Activated naive CD8-positive, alpha-beta T cell (primary cell): ENCODE data around the gene CTIF.

Source experiments
- H3K27ac Mint-ChIP-seq: one replicate; pipeline ENCODE4 v1.8.0; 2021; ENCODE audit warnings: mixed read lengths
- H3K27me3 Mint-ChIP-seq: one replicate; pipeline ENCODE4 v1.8.0; 2021; ENCODE audit warnings: mixed read lengths
- H3K36me3 Mint-ChIP-seq: one replicate; pipeline ENCODE4 v1.8.0; 2021; ENCODE audit warnings: mixed read lengths
- H3K4me1 Mint-ChIP-seq: one replicate; pipeline ENCODE4 v1.8.0; 2021; ENCODE audit warnings: low read depth, mixed read lengths
- H3K4me3 Mint-ChIP-seq: one replicate; pipeline ENCODE4 v1.8.0; 2021; ENCODE audit warnings: mild to moderate bottlenecking, mixed read lengths
- H3K9me3 Mint-ChIP-seq: one replicate; pipeline ENCODE4 v1.8.0; 2021; ENCODE audit warnings: low read depth, mixed read lengths

CTIF gene

DNA sequence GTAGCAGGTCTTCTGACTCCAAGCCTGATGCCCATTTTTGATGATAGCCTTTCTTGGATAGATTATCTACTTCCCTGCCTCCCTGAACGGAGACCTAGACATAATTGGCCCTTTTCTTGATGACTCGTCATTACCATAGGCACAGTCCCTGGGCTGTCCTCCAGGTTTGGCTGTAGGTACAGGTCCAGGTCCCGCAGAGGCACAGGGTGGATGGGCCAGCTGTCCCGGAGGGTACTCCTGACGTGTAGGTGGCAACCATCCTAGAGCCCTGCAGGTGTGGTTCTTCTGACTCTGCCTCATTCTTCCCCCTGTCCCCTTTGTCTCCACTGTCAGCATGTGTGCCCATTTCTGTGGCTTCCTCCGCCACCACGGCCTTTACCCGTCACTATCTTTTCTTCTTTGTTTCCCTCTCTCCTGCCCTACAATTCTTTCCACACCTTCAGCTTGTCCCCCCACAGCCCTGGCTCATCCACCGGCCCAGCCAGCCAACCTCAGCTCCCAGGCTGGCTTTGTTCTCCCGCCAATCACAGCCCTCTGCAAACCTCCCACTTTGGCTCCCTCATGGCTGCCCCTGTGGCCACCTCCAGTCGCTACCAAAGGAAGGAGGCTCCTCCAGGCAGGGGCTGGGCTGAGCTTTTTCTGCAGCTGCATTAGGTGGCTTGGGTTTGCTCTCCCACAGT, 309.1 kb downstream of the CTIF start:
- H3K9me3 Mint-ChIP-seq: peaks cover 4% of the 10 kb centered on the region
- no peak overlapping the region for H3K4me3 Mint-ChIP-seq
- H3K27ac Mint-ChIP-seq: no peak overlapping the region
- peaks cover 3% of the 10 kb centered on the region for H3K36me3 Mint-ChIP-seq
- H3K4me1 Mint-ChIP-seq: peaks cover 30% of the 10 kb centered on the region
- no peaks in the 10 kb centered on the region for H3K27me3 Mint-ChIP-seq

DNA sequence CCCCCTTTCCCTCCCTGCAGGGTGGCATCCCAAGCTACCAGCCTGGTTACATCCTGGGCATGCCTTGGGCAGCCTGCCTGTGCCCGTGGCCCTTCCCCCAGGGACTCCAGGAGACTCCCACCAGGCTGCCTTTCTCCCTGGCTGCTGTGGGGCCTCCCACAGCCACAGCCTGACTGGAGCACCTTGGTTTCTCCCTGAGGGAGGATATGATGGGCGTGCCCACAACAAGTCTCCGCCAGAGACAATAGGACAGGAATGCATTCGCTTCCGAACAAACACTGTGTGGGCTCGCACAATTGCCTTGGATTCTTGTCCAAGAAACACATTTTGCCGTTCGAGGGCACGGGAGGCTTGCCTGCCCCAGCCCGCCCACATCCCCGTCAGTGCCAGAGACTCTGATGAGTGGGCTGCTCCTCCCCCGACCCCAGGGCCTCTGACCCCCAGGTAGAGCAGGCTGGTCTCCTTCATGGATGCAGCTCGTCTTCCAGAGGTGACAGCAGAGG, 309.9 kb downstream of the CTIF start:
- H3K4me1 Mint-ChIP-seq: peaks cover 27% of the 10 kb centered on the region
- H3K9me3 Mint-ChIP-seq: peaks cover 4% of the 10 kb centered on the region

DNA sequence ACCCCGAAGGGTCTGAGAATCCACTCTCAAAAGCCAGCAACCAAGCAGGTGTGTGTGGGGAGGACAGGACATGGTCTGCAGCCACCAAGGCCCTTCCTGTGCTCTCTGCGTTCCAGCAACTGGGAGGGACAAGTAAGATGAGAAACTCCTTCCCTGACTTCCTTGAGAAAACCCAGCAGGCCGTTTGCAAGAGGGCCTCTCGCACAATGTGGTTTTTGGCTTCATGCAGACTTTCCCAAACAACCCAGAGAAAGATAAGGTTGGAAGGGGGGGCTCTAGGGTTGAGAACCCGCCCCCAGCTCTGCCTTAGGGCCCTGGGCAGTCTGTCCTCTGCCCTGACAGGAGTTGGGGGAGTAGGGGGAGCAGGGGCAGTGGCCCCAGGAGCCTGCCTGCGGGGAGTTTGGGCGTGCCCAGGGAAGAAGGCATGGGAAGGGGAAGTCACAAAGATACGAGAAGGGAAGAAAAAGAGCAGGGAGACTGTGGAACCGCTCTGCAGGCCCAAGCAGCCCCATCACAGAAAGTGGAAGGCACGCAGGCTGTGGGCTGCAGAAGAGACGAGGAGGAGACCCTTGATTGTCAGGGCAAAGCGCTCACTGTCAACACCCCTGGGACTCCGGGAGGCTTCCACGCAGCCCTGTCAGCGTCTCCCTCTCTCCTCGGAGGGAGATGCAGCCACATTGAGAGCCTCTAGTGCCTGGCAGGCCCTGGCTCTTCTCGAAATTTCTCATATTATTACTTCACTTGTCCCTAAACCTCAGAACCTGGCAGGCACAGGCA, 312.2 kb downstream of the CTIF start:
- H3K27ac Mint-ChIP-seq: peak overlapping the region; percentile 46
- H3K9me3 Mint-ChIP-seq: no peaks in the 10 kb centered on the region
- no peaks in the 10 kb centered on the region for H3K36me3 Mint-ChIP-seq
- H3K4me1 Mint-ChIP-seq: peaks cover 21% of the 10 kb centered on the region
- H3K27me3 Mint-ChIP-seq: no peaks in the 10 kb centered on the region
- no peak overlapping the region for H3K4me3 Mint-ChIP-seq

More for the DNA sequence above, 309.9 kb downstream of the CTIF start:
- no peaks in the 10 kb centered on the region for H3K27me3 Mint-ChIP-seq
- H3K4me3 Mint-ChIP-seq: no peak overlapping the region
- no peak overlapping the region for H3K27ac Mint-ChIP-seq
- H3K36me3 Mint-ChIP-seq: peaks cover 3% of the 10 kb centered on the region

DNA sequence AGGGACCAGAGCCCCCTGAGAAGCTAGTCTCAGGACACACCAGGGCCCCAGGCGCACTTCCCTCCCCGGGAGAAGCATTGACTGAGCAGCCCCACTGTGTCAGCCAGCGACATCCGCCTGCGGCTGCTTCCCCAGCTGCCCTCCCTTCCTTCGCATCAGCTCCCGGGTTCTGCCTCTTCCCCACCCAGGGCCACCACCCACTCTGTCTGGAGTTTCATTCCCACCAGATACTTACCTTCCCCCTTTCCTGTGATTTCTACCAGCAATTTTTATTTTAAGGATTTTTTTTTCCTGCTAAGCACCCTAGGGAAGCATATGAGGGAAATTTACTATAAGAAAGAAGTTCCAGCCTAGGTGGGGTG, 312.7 kb downstream of the CTIF start:
- peak overlapping the region; percentile 14 for H3K4me3 Mint-ChIP-seq
- H3K9me3 Mint-ChIP-seq: no peaks in the 10 kb centered on the region
- no peaks in the 10 kb centered on the region for H3K27me3 Mint-ChIP-seq
- H3K36me3 Mint-ChIP-seq: no peaks in the 10 kb centered on the region
- H3K27ac Mint-ChIP-seq: peak overlapping the region; percentile 46
- peaks cover 21% of the 10 kb centered on the region for H3K4me1 Mint-ChIP-seq

DNA sequence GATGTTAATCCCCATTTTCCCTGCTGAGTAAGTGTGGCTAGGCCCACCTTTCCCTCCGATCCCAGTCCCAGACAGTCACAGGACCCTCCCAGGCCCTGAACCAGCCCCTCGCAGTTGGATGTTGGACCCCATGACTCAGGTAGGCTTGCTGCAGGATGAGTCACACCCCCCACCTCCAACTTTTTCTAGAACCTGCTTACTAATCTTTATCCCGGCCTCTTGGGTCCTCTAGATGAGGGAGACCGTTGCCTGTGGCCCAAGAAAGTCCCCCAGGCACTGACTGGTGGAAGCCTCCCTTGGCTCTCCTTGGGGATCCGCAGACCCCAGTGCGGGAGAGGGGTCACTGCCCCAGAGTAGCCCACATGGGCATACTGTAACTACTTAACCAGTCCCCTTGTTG, 313.5 kb downstream of the CTIF start:
- no peaks in the 10 kb centered on the region for H3K9me3 Mint-ChIP-seq
- H3K4me1 Mint-ChIP-seq: peaks cover 21% of the 10 kb centered on the region
- no peak overlapping the region for H3K27ac Mint-ChIP-seq
- H3K36me3 Mint-ChIP-seq: no peaks in the 10 kb centered on the region
- no peak overlapping the region for H3K4me3 Mint-ChIP-seq
- H3K27me3 Mint-ChIP-seq: no peaks in the 10 kb centered on the region

DNA sequence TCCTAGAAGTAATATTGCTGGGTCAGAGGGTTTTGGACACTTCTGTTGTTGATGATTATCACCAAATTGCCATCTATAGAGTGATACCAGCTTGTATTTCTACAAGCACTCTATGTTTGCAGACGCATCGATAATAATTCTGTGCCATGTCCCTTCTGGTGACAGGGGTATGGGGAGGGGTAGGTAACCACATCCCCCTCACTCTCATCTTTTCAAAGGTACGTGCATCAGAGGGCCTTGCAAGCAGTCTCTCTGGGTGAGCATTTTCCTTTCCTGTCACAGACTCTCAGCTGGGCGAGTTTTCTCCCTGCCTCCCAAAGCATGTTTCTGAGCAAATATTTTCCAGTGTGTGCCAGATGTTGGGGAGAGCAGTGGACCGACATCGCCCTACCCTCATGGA, 314.0 kb downstream of the CTIF start:
- Mint-ChIP-seq H3K4me1 (peaks cover 21% of the 10 kb centered on the region), H3K4me3 (no peak overlapping the region), H3K36me3 (no peaks in the 10 kb centered on the region), H3K27me3 (no peaks in the 10 kb centered on the region), H3K27ac (no peak overlapping the region), H3K9me3 (no peaks in the 10 kb centered on the region)

DNA sequence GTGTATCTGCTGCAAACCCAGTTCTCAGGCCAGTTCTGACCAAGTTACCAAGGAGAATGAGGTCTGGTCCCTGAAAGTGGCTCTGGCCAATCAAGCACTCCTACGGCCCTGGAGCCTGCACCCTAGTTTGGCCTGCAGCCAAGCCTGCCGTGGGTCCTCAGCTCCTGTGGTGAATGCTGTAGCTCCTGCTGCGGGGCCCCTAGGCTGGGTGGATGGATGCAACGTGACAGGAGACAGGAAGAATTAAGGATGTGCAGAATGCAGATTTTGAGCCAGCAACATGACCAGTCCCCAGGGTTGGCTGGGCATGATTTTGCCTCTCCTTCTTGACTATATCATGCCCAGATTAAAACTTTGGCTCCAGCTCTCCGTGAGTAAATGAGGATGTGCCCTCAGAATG, 314.8 kb downstream of the CTIF start:
- no peaks in the 10 kb centered on the region for H3K9me3 Mint-ChIP-seq
- no peaks in the 10 kb centered on the region for H3K27me3 Mint-ChIP-seq
- no peak overlapping the region for H3K4me3 Mint-ChIP-seq
- H3K27ac Mint-ChIP-seq: no peak overlapping the region
- peaks cover 21% of the 10 kb centered on the region for H3K4me1 Mint-ChIP-seq
- no peaks in the 10 kb centered on the region for H3K36me3 Mint-ChIP-seq

DNA sequence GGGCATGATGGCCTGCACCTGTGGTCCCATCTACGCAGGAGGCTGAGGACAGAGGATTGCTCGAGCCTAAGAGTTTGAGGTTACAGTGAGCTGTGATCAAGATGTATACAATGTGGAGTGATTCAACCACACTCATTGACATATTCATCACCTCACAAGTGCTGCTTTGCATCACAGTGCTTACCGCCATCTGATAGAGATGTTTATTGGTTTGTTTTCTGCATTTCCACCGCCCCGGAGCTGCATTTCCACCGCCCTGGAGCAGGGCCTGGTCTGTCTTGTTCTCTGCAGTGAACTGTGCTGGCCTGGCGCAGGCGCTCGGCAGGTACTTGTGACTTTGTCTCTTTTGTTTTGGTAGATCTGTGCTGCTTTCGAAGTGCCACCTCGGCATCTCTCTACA, 315.9 kb downstream of the CTIF start:
- H3K4me1 Mint-ChIP-seq: peaks cover 21% of the 10 kb centered on the region
- H3K9me3 Mint-ChIP-seq: no peaks in the 10 kb centered on the region
- no peak overlapping the region for H3K4me3 Mint-ChIP-seq
- H3K27ac Mint-ChIP-seq: no peak overlapping the region
- H3K36me3 Mint-ChIP-seq: no peaks in the 10 kb centered on the region
- H3K27me3 Mint-ChIP-seq: no peaks in the 10 kb centered on the region

DNA sequence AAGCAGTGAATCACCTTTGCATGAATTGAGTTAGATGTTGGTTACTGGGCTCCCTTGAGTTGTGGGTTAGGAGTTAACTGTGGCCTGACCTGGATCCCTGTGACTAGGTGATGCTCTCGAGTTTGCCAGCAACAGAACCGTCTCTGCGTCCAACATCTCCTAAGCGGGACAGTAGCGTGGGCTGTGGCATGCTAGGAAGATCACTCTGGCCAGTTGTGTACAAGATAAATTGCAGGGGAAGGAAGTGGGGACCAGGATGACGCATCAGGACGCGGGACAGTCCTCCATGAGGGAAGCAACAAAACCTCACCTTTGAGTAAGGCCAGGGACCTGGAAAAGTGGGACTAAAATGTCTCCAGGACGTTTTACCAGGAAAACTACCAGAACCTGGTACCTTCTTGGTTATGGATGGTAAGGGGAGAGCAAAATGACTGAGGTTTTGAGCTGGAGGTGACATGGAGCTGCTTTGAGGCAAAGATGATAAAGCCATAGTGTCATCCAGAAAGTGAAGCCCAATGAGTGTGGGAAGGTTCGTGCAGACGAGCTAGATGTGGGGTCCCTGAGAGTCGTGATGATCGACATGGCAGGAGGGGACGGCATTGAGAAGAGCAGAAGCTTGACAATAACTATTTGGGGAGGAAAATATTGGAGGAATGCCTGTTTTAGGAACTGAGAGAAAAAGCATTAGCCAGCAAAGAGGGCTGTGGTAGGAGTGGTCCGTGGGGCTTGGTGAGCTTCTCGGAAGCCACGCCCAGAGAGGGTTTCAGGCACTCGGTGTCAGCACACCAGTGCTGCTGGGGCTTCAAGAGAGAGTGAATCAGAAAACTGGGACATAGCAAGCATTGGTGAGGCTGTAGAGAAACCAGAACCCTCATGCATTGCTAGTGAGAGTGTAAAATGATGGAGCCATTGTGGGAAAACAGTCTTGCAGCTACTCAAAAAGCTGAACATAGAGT, 316.9 kb downstream of the CTIF start:
- H3K27ac Mint-ChIP-seq: no peak overlapping the region
- H3K9me3 Mint-ChIP-seq: no peaks in the 10 kb centered on the region
- peaks cover 21% of the 10 kb centered on the region for H3K4me1 Mint-ChIP-seq
- no peak overlapping the region for H3K4me3 Mint-ChIP-seq
- H3K27me3 Mint-ChIP-seq: no peaks in the 10 kb centered on the region
- no peaks in the 10 kb centered on the region for H3K36me3 Mint-ChIP-seq

DNA sequence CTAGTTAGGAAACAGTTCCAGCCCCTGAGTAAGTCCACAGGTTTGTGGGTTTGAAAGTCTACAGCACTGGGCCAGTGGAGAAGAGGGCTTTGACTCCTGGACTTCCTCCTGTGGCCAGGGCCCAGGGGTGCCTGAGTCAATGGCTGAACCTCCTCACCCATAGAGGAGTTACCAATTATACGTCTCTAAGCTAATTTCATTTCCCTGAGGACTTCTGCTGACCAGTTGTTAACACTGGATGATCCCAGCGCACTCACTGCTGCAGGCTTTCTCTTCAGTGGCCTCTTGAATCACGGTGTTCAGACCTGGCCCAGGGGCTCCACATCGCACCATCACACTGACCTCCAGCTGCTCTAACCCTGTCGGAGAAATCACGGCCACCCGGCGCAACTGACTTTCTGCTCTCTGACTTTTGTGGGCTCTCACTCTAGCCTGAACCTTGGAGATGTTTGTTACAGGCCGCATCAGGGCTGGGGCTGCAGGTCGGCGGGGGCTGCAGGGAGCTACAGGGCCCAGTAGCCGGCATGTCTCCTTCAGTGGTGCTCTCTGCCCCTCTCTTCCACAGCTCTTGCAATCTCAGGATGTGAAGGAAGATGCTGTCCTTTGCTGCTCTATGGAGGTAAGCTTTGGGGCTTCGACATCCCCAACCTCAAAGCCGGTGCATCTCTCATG, 318.3 kb downstream of the CTIF start:
- H3K27me3 Mint-ChIP-seq: no peaks in the 10 kb centered on the region
- no peaks in the 10 kb centered on the region for H3K36me3 Mint-ChIP-seq
- H3K9me3 Mint-ChIP-seq: no peaks in the 10 kb centered on the region
- no peak overlapping the region for H3K4me3 Mint-ChIP-seq
- H3K4me1 Mint-ChIP-seq: peaks cover 15% of the 10 kb centered on the region
- H3K27ac Mint-ChIP-seq: no peak overlapping the region

DNA sequence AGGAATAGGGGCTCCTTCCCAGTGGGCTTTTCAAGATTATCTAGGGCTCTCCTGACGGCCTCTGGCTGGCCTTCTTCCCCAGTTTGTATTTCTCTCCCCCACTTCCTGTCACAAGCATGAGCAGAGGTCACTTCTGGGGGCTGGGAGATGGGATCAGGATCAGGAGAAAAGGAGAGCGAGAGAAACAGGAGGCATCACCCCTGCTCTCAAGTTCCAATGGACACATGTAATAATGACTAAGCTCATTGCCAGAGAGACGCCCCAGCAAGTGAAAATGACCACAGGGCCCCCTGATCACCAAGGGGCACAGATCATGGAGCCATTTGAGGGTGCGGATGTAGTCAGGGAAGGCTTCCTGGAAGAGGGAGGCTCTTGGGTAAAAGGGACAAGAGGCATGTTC, 319.8 kb downstream of the CTIF start:
- H3K9me3 Mint-ChIP-seq: no peaks in the 10 kb centered on the region
- H3K4me1 Mint-ChIP-seq: peaks cover 2% of the 10 kb centered on the region
- H3K27ac Mint-ChIP-seq: no peak overlapping the region
- no peak overlapping the region for H3K4me3 Mint-ChIP-seq
- no peaks in the 10 kb centered on the region for H3K36me3 Mint-ChIP-seq
- no peaks in the 10 kb centered on the region for H3K27me3 Mint-ChIP-seq

DNA sequence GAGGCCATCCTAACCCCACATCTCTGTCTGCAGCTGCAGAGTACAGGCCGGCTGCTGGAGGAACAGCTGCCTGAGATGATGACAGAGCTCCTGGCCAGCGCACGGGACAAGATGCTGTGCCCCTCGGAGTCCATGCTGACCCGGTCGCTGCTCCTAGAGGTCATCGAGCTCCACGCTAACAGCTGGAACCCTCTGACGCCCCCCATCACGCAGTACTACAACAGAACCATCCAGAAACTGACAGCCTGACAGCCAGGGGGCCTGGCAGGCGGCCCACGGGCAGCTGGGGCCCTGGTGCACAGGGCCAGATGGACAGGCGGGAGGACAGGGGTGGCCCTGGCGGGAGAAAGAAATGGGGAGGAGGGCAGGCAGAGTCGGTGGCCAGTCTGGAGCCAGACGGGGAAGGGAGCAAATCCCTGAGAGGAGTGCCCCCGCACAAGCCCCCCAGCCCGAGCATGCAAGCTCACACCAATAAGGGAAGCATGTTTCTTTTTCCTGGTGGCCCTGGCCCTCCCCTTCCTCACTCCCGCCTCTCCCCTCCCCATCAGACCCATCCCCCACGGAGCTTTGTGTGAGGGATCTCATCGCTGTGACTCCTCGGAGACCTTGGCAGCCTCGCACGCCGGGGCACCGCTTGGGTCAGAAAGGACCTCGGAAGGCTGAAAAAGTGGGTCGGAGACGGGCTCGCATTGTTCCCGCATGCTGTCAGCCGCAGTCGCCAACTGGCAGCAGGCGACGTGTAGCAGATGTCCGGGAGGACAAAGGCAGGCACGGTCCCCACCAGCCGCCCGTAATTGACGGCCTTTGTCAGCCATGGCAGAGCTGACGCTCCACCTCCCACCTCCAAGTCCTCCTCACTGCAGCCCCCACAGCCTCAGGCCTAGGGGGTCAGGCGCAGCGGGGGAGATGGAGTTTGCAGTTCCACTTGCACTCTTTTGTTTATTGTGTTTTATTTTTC, 320.8 kb downstream of the CTIF start:
- no peak overlapping the region for H3K4me3 Mint-ChIP-seq
- H3K4me1 Mint-ChIP-seq: peaks cover 2% of the 10 kb centered on the region
- no peak overlapping the region for H3K27ac Mint-ChIP-seq
- H3K36me3 Mint-ChIP-seq: no peaks in the 10 kb centered on the region
- no peaks in the 10 kb centered on the region for H3K9me3 Mint-ChIP-seq
- no peaks in the 10 kb centered on the region for H3K27me3 Mint-ChIP-seq

DNA sequence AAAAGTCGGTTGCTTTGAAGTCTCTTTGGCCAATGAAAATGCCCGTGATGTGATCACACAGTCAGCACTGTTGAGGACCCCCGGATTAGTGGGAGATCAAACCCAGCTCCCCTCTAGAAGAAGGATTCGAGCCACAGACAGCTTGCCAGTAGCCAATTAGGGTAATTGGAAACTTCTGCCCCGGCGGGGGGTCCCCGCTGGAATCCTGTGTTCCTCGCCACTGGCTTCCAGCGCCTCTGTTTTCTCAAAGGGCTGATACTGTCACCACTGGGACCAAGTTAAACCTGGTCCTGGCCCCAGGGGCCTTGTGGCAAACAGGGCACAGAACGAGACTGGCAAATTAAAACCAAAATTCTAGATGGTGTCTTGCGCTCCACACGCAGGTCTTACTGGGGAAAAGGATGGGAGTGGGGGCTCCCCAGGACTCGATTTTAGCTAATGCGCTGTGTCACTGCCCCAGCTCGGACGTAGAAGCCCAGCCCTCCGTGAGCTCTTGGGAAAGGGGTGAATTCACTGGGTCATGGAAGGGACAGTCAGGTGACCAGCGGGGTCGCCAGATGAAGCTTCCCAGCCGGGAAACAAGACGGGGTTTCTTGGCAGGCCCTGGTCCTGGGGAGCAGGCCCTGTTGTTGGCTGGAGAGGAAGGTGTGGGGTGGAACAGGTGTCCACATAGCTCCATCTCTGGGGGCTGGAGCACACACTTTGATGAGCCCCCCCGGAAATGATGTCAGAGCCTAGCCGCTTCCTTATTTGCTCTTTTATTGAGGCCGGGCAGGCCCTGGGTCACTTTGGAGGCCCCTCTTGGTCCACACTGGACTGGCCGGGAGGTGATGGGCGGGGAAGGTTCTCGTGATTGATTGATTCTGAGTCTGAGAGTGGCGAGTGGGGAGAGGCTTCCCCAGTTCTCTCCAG, 321.7 kb downstream of the CTIF start:
- Mint-ChIP-seq H3K4me3 (no peak overlapping the region), H3K27me3 (no peaks in the 10 kb centered on the region), H3K4me1 (no peaks in the 10 kb centered on the region), H3K36me3 (no peaks in the 10 kb centered on the region), H3K27ac (no peak overlapping the region), H3K9me3 (no peaks in the 10 kb centered on the region)
